GM19193 (cell line): Measurements from ENCODE around the gene FGF11.
A peak's percentile ranks its signal among the peaks of the same experiment; 100 is the strongest.

ENCODE experiments used
- POLR2A ChIP-seq: IDR thresholded peaks from 4 replicates; pipeline ENCODE4 v1.6.1; 2011; ENCODE audit not compliant: insufficient read depth, insufficient read length; ENCODE audit errors: extremely low read depth

Gene FGF11

GRCh38 chr17:7439462-7440112 lies at the start of gene FGF11:
TSS of gene FGF11 (plus strand) at chr17:7439512. CDS start at chr17:7439621, 109 bp downstream.
- TF ChIP-seq POLR2A = no peak

GRCh38 chr17:7389924-7390910 lies 49.1 kb upstream of the FGF11 start:
- no peak for TF ChIP-seq POLR2A

- TF ChIP-seq POLR2A = no peak
Observed at GRCh38 chr17:7391307-7391706, 48.0 kb upstream of the FGF11 start.

- TF ChIP-seq POLR2A = no peak
Observed at GRCh38 chr17:7392696-7393612, 46.4 kb upstream of the FGF11 start.

GRCh38 chr17:7393613-7394451 lies 45.5 kb upstream of the FGF11 start:
- TF ChIP-seq POLR2A = no peak

- peak; percentile 72 for TF ChIP-seq POLR2A
Observed at GRCh38 chr17:7394452-7395191, 44.7 kb upstream of the FGF11 start, which contains the start of gene PLSCR3. TSS of gene PLSCR3 (minus strand) at chr17:7394525. CDS start at chr17:7394110, 415 bp downstream.

GRCh38 chr17:7396147-7396546 lies 43.2 kb upstream of the FGF11 start:
- no peak for TF ChIP-seq POLR2A

GRCh38 chr17:7398612-7399011 lies 40.7 kb upstream of the FGF11 start:
- no peak for TF ChIP-seq POLR2A

- no peak for TF ChIP-seq POLR2A
Observed at GRCh38 chr17:7403043-7403726, 36.1 kb upstream of the FGF11 start.

GRCh38 chr17:7403727-7403976 lies 35.7 kb upstream of the FGF11 start:
- TF ChIP-seq POLR2A = no peak

- peak; percentile 92 for TF ChIP-seq POLR2A
Observed at GRCh38 chr17:7403977-7404736, 35.2 kb upstream of the FGF11 start, which contains the start of gene TMEM256. TSS of gene TMEM256 (minus strand) at chr17:7404097. CDS start at chr17:7404084, 13 bp downstream.

- TF ChIP-seq POLR2A = no peak
Observed at GRCh38 chr17:7404737-7405349, 34.5 kb upstream of the FGF11 start.
